Cardiac muscle cell (in vitro differentiated cells and primary cell): ENCODE data around the gene SMIM9. TPM values are rescaled to one million over a fixed set of nuclear protein-coding genes. Genes with fewer than 3 reads are reported as not detected.

ENCODE experiments used
- DNase-seq, 2 donors: peaks; one replicate each; pipeline versions ENCODE4 v3.0.0 to v3.0.0-alpha.2; 2010 to 2017; ENCODE audit warnings: low read depth in 1 of 2, low spot score in 1 of 2
- H3K27ac ChIP-seq: fragments of 200-600 bp; sonication (generic); 2 replicates; pipeline ENCODE4 v1.5.1; 2016
- H3K27me3 ChIP-seq: fragments of 200-600 bp; sonication (generic); 2 replicates; pipeline ENCODE4 v1.6.0; 2016; ENCODE audit warnings: control low read depth
- H3K36me3 ChIP-seq: fragments of 200-600 bp; sonication (generic); 2 replicates; pipeline ENCODE4 v1.5.1; 2016; ENCODE audit warnings: control low read depth
- H3K4me1 ChIP-seq: fragments of 200-600 bp; sonication (generic); 2 replicates; pipeline ENCODE4 v1.8.1; 2017; ENCODE audit warnings: low read depth, mild to moderate bottlenecking, mixed run types
- H3K4me3 ChIP-seq: fragments of 200-600 bp; sonication (generic); 2 replicates; pipeline ENCODE4 v1.5.1; 2016; ENCODE audit warnings: mild to moderate bottlenecking
- H3K9me3 ChIP-seq: fragments of 200-600 bp; sonication (generic); 2 replicates; pipeline ENCODE4 v1.5.1; 2017; ENCODE audit warnings: low read depth, mild to moderate bottlenecking, control low read depth
- CTCF ChIP-seq: IDR thresholded peaks from 2 replicates; pipeline ENCODE4 v1.5.1; 2012; ENCODE audit warnings: low read depth, mild to moderate bottlenecking, low read length
- polyA plus RNA-seq: library from polyadenylated mRNA; unstranded; fragments of >200 nt; fragmentation: Nextera tagmentation; extraction: Ambion mirVana; gene quantifications from 2 replicates; pipeline ENCODE4 v1.2.1, GENCODE V29; 2016
- total RNA-seq: library from RNA; depleted of rRNA; stranded (reverse); fragments of >200 nt; gene quantifications from 2 replicates; pipeline ENCODE4 v1.2.3, GENCODE V29; 2016

Gene SMIM9
- total and polyA plus RNA-seq, 2 experiments from 2014 or later: not detected

- Histone ChIP-seq H3K27ac (no peak overlapping the region), H3K36me3 (peaks cover 6% of the 10 kb centered on the region), H3K4me1 (no peaks in the 10 kb centered on the region), H3K9me3 (no peaks in the 10 kb centered on the region), H3K27me3 (no peaks in the 10 kb centered on the region), H3K4me3 (no peak overlapping the region)
- DNase-seq: no peak
- no peak for TF ChIP-seq CTCF
These were observed 53.5 kb downstream of the SMIM9 start for GRCh38 chrX:154780968-154781367.

- Histone ChIP-seq H3K27me3 (no peaks in the 10 kb centered on the region), H3K9me3 (no peaks in the 10 kb centered on the region), H3K36me3 (peaks cover 8% of the 10 kb centered on the region), H3K27ac (no peak overlapping the region), H3K4me1 (no peaks in the 10 kb centered on the region), H3K4me3 (no peak overlapping the region)
- no peak for TF ChIP-seq CTCF
- DNase-seq: peak in 1 of 2 donors; percentile 51
These were observed 55.2 kb downstream of the SMIM9 start for GRCh38 chrX:154779261-154779660.

- no peaks in the 10 kb centered on the region for H3K9me3 ChIP-seq
- no peak for DNase-seq
- peaks cover 8% of the 10 kb centered on the region for H3K36me3 ChIP-seq
- H3K27ac ChIP-seq: no peak overlapping the region
- no peaks in the 10 kb centered on the region for H3K4me1 ChIP-seq
- no peak for TF ChIP-seq CTCF
- H3K4me3 ChIP-seq: no peak overlapping the region
- H3K27me3 ChIP-seq: no peaks in the 10 kb centered on the region
These were observed 57.7 kb downstream of the SMIM9 start for GRCh38 chrX:154776753-154777152.

- no peaks in the 10 kb centered on the region for H3K9me3 ChIP-seq
- no peak overlapping the region for H3K4me3 ChIP-seq
- no peak overlapping the region for H3K27ac ChIP-seq
- H3K36me3 ChIP-seq: peaks cover 9% of the 10 kb centered on the region
- no peaks in the 10 kb centered on the region for H3K27me3 ChIP-seq
- no peak for TF ChIP-seq CTCF
- H3K4me1 ChIP-seq: no peaks in the 10 kb centered on the region
- peak; percentile 36 to 53 for DNase-seq
These were observed 58.8 kb downstream of the SMIM9 start for GRCh38 chrX:154775419-154776349.

- no peak overlapping the region for H3K27ac ChIP-seq
- H3K27me3 ChIP-seq: no peaks in the 10 kb centered on the region
- DNase-seq: no peak
- H3K4me1 ChIP-seq: no peaks in the 10 kb centered on the region
- peaks cover 11% of the 10 kb centered on the region for H3K36me3 ChIP-seq
- H3K4me3 ChIP-seq: no peak overlapping the region
- no peaks in the 10 kb centered on the region for H3K9me3 ChIP-seq
- no peak for TF ChIP-seq CTCF
These were observed 59.8 kb downstream of the SMIM9 start for GRCh38 chrX:154774622-154775021.

Other genes with a start within 250 kb of the SMIM9 start
- not detected in 2 replicates for gene CTAG1A, start 249.5 kb downstream of the SMIM9 start, total RNA-seq
- gene CTAG1A, start 249.5 kb downstream of the SMIM9 start, polyA plus RNA-seq: not detected in 2 replicates
- gene CTAG1B, start 215.4 kb downstream of the SMIM9 start, total RNA-seq: not detected in 2 replicates
- gene CTAG1B, start 215.4 kb downstream of the SMIM9 start, polyA plus RNA-seq: not detected in 2 replicates
- gene CTAG2, start 181.1 kb downstream of the SMIM9 start, total RNA-seq: not detected in 2 replicates
- gene CTAG2, start 181.1 kb downstream of the SMIM9 start, polyA plus RNA-seq: not detected in 2 replicates
- 0.45 and 0.60 TPM in 2 replicates for gene GAB3, start 83.6 kb downstream of the SMIM9 start, total RNA-seq
- gene GAB3, start 83.6 kb downstream of the SMIM9 start, polyA plus RNA-seq: 0.17 TPM in 1 of 2 replicates, not detected in the other
- 15.1 and 30.9 TPM in 2 replicates for gene DKC1, start 71.8 kb downstream of the SMIM9 start, total RNA-seq
- 22.8 and 36.0 TPM in 2 replicates for gene DKC1, start 71.8 kb downstream of the SMIM9 start, polyA plus RNA-seq
- gene MPP1, start 29.2 kb downstream of the SMIM9 start, total RNA-seq: 22.5 and 24.1 TPM in 2 replicates
- 28.5 and 36.4 TPM in 2 replicates for gene MPP1, start 29.2 kb downstream of the SMIM9 start, polyA plus RNA-seq
- 16.0 and 16.8 TPM in 2 replicates for gene F8A1, start 51.7 kb upstream of the SMIM9 start, total RNA-seq
- gene F8A1, start 51.7 kb upstream of the SMIM9 start, polyA plus RNA-seq: 39.0 and 42.8 TPM in 2 replicates
- 7.5 and 10.0 TPM in 2 replicates for gene F8, start 188.1 kb upstream of the SMIM9 start, total RNA-seq
- 3.2 and 4.5 TPM in 2 replicates for gene F8, start 188.1 kb upstream of the SMIM9 start, polyA plus RNA-seq
- 51.0 and 62.6 TPM in 2 replicates for gene FUNDC2, start 192.2 kb upstream of the SMIM9 start, total RNA-seq
- gene FUNDC2, start 192.2 kb upstream of the SMIM9 start, polyA plus RNA-seq: 119 and 126 TPM in 2 replicates
- gene CMC4, start 236.5 kb upstream of the SMIM9 start, total RNA-seq: 23.3 and 48.7 TPM in 2 replicates
- gene CMC4, start 236.5 kb upstream of the SMIM9 start, polyA plus RNA-seq: 25.6 and 32.0 TPM in 2 replicates
- gene MTCP1, start 236.5 kb upstream of the SMIM9 start, total RNA-seq: 1.7 and 2.3 TPM in 2 replicates
- 32.4 and 42.2 TPM in 2 replicates for gene MTCP1, start 236.5 kb upstream of the SMIM9 start, polyA plus RNA-seq
- gene BRCC3, start 236.8 kb upstream of the SMIM9 start, total RNA-seq: 6.0 and 7.6 TPM in 2 replicates
- gene BRCC3, start 236.8 kb upstream of the SMIM9 start, polyA plus RNA-seq: 24.7 and 28.0 TPM in 2 replicates